Endothelial cell of umbilical vein (primary cell): Measurements from ENCODE around the gene DUSP22. TPM values are rescaled to one million over a fixed set of nuclear protein-coding genes. Genes with fewer than 3 reads are reported as not detected.

ENCODE experiments used
- BruUV-seq: library from RNA; stranded (reverse); fragments of 400-500 nt; replicated peaks from 2 replicates; lab custom pipeline; 2021; lab: Mats Ljungman, UMichigan
- CTCF ChIA-PET: fragments of 300-600, 350-600 bp; sonication (Branson Sonifier 250); formaldehyde crosslinking; loops from one replicate; lab custom pipeline; 2021; ENCODE audit warnings: antibody characterized with exemption, inconsistent platforms; lab: Charles Lee
- POLR2A ChIA-PET: fragments of 300-600, 350-600 bp; sonication (Branson Sonifier 250); formaldehyde crosslinking; loops from one replicate; lab custom pipeline; 2021; ENCODE audit warnings: antibody characterized with exemption, inconsistent platforms; lab: Charles Lee
- DNase-seq: peaks from one replicate; pipeline ENCODE4 v3.0.0-alpha.2; 2011; ENCODE audit warnings: low read depth, low spot score
- FAIRE-seq: peaks from 2 replicates; lab custom pipeline; 2011; peaks lifted over from hg19 to GRCh38; lab: Jason Lieb, UNC
- H2AFZ ChIP-seq: 2 replicates; pipeline ENCODE4 v1.6.0; 2012; ENCODE audit warnings: low read depth, low read length, control low read depth, inconsistent platforms
- H3K27ac ChIP-seq: 2 replicates; pipeline ENCODE4 v1.5.1; 2011; ENCODE audit warnings: low read depth, mild to moderate bottlenecking, control low read depth, low read length, moderate library complexity; ENCODE audit not compliant: insufficient read depth
- H3K27me3 ChIP-seq, 2 experiments: 2 replicates each; pipeline versions ENCODE4 v1.6.0 to v1.6.1; 2011; ENCODE audit warnings: low read length in 2 of 2, mixed read lengths in 1 of 2; ENCODE audit not compliant: control insufficient read depth in 2 of 2, insufficient read depth in 2 of 2
- H3K36me3 ChIP-seq, 2 experiments: 2 replicates in 1 of 2; 3 replicates in 1 of 2; pipeline ENCODE4 v1.5.1; 2011; ENCODE audit warnings: low read length in 2 of 2, mild to moderate bottlenecking in 1 of 2, moderate library complexity in 1 of 2; ENCODE audit not compliant: control insufficient read depth in 2 of 2, insufficient read depth in 2 of 2; ENCODE audit errors: extremely low read depth in 1 of 2
- H3K4me1 ChIP-seq: 3 replicates; pipeline ENCODE4 v1.5.1; 2011; ENCODE audit warnings: mild to moderate bottlenecking, low read length; ENCODE audit not compliant: control insufficient read depth, insufficient read depth; ENCODE audit errors: extremely low read depth
- H3K4me2 ChIP-seq: 2 replicates; pipeline ENCODE4 v1.6.1; 2011; ENCODE audit warnings: low read length, control low read depth, mixed read lengths; ENCODE audit not compliant: insufficient read depth
- H3K4me3 ChIP-seq, 3 experiments: fragments of 200-600 bp in 1 of 3; sonication (generic), shearing (Covaris generic) in 1 of 3; replicated peaks in 1 of 3; 2 replicates each; pipeline ENCODE4 v1.5.1; 2011 to 2016; ENCODE audit warnings: control low read depth in 3 of 3, low read length in 3 of 3, mild to moderate bottlenecking in 2 of 3, inconsistent platforms in 1 of 3, low read depth in 1 of 3, moderate library complexity in 1 of 3; ENCODE audit not compliant: insufficient read depth in 1 of 3
- H3K79me2 ChIP-seq: 2 replicates; pipeline ENCODE4 v1.6.0; 2012; ENCODE audit warnings: low read length, inconsistent platforms; ENCODE audit not compliant: control insufficient read depth, insufficient read depth
- H3K9ac ChIP-seq: replicated peaks from 2 replicates; pipeline ENCODE3; 2011; ENCODE audit warnings: low read length, control low read depth; ENCODE audit not compliant: insufficient read depth; ENCODE audit errors: extremely low read depth
- H3K9me1 ChIP-seq: replicated peaks from 3 replicates; pipeline ENCODE4 v1.6.0; 2011; ENCODE audit warnings: mild to moderate bottlenecking, low read length; ENCODE audit not compliant: control insufficient read depth, insufficient read depth; ENCODE audit errors: extremely low read depth
- H3K9me3 ChIP-seq: replicated peaks from 2 replicates; pipeline ENCODE4 v1.5.1; 2012; ENCODE audit warnings: low read length, inconsistent platforms; ENCODE audit not compliant: control insufficient read depth, insufficient read depth
- H4K20me1 ChIP-seq: replicated peaks from 2 replicates; pipeline ENCODE3; 2011; ENCODE audit warnings: mild to moderate bottlenecking, low read length; ENCODE audit not compliant: control insufficient read depth, insufficient read depth; ENCODE audit errors: extremely low read depth
- CTCF ChIP-seq, 2 donors: IDR thresholded peaks; 1 replicate in 1 of 2; 2 replicates in 1 of 2; pipeline ENCODE4 v1.5.1; 2011; ENCODE audit warnings: low read length in 2 of 2, mild to moderate bottlenecking in 2 of 2, moderate library complexity in 2 of 2, control low read depth in 1 of 2, inconsistent platforms in 1 of 2, low read depth in 1 of 2; ENCODE audit not compliant: insufficient read depth in 1 of 2; ENCODE audit errors: extremely low read depth in 1 of 2
- EZH2 ChIP-seq: IDR thresholded peaks from 2 replicates; pipeline ENCODE4 v1.6.1; 2012; ENCODE audit warnings: borderline replicate concordance, low read depth, mild to moderate bottlenecking, moderate library complexity, low read length, inconsistent platforms; ENCODE audit not compliant: severe bottlenecking
- FOS ChIP-seq: IDR thresholded peaks from 2 replicates; pipeline ENCODE4 v1.6.1; 2011; ENCODE audit warnings: mild to moderate bottlenecking, low read length, moderate library complexity, borderline replicate concordance; ENCODE audit not compliant: insufficient read depth
- GATA2 ChIP-seq: IDR thresholded peaks from 2 replicates; pipeline ENCODE4 v1.7.0; 2011; ENCODE audit warnings: low read depth, mild to moderate bottlenecking, moderate library complexity, mixed read lengths, low read length; ENCODE audit not compliant: insufficient read length, insufficient read depth
- JUN ChIP-seq: IDR thresholded peaks from 2 replicates; pipeline ENCODE4 v1.6.1; 2011; ENCODE audit warnings: borderline replicate concordance, low read depth; ENCODE audit not compliant: insufficient read length, insufficient read depth
- MAX ChIP-seq: IDR thresholded peaks from 2 replicates; pipeline ENCODE4 v1.6.1; 2011; ENCODE audit not compliant: insufficient read depth, insufficient read length
- MYC ChIP-seq: IDR thresholded peaks from one replicate; pipeline ENCODE4 v1.6.1; 2011; ENCODE audit warnings: mild to moderate bottlenecking, low read depth, low read length
- POLR2A ChIP-seq: IDR thresholded peaks from 2 replicates; pipeline ENCODE4 v1.6.1; 2012; ENCODE audit warnings: low read depth, mild to moderate bottlenecking, control low read depth, low read length
- POLR2AphosphoS5 ChIP-seq: IDR thresholded peaks from 2 replicates; pipeline ENCODE4 v1.6.1; 2012; ENCODE audit warnings: low read depth, mild to moderate bottlenecking, control low read depth, low read length, moderate library complexity; ENCODE audit not compliant: insufficient read depth
- dilution Hi-C: fragments of 300-500 bp; cut with MboI; formaldehyde crosslinking; loops from one replicate; pipeline ENCODE4 v1.15.0; 2019; ENCODE audit warnings: low sequenced_read_pairs; ENCODE audit not compliant: extremely low pct_ligation_motif_present
- intact Hi-C: fragments of 100-400 bp; cut with micrococcal nuclease; formaldehyde crosslinking; loops from one replicate; pipeline ENCODE4 v1.10.0; 2022
- polyA plus RNA-seq, 4 experiments: library from polyadenylated mRNA; depleted of rRNA in 3 of 4; stranded (reverse) in 3 of 4; unstranded in 1 of 4; fragments of >200 nt; gene quantifications; 2 replicates each; pipeline versions ENCODE4 v1.2.1 to v1.2.3, GENCODE V29; 2011 to 2012; ENCODE audit warnings: missing spikeins in 1 of 4
- total RNA-seq: library from RNA; stranded (reverse); gene quantifications from 2 replicates; pipeline ENCODE4 v1.2.3, GENCODE V29; 2021

DUSP22 gene
- total and polyA plus RNA-seq, 2 donors (not counting 3 experiments of a cell fraction or from before 2014, with no cell fraction given) = 23.2 to 33.9 TPM

DNA sequence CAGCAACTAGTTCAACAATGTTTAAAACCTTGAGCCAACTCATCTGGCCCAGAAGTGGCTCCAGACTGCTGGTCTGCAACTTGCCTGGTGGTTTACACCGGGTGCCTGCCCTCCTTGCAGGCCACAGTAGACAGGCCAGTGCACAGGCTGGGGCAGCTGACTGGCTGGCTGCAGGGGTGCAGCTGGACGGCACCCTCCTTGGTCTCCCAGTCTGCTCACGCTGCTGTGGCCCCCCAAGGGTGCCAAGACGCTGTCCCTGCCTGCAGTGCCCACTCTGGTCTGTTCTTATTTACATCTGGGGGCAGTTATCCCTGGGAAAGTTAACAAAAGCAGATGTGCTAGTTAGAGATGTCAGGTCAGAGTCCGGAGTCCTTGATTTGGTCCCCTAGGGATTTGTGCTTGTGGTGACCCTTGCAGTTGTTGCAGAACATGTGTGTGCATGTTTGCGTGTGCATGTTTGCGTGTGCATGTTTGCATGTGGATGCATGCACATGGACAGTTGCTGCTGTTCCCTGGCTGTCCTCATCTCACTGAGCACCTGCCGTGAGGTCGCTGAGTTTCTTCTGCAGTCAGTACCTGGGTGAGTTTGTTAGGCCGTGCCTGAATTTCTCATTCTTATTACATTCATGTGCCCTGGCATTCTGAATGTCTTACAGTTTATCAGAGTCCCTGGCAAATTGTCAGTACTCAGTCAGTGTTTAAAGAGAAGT, 51.1 kb downstream of the DUSP22 start:
- dilution Hi-C loops = no loop called here
- H3K4me2 ChIP-seq = no peak overlapping the region
- no peak for TF ChIP-seq POLR2A
- no peak for TF ChIP-seq CTCF (IDR thresholded peaks at IDR 0.05; ENCODE audit: extremely low read depth in 1 of 2, insufficient read depth in 1 of 2, low read depth in 1 of 2, low read length in 2 of 2)
- TF ChIP-seq POLR2AphosphoS5 = no peak
- no peak for TF ChIP-seq MYC
- no peak for TF ChIP-seq GATA2
- no peak for TF ChIP-seq EZH2
- TF ChIP-seq FOS = no peak
- TF ChIP-seq MAX = no peak
- no peak for TF ChIP-seq JUN
- no peaks in the 10 kb centered on the region for H3K9me1 ChIP-seq
- H3K27me3 ChIP-seq = no peaks in the 10 kb centered on the region
- H3K27ac ChIP-seq = no peak overlapping the region
- no peak overlapping the region for H3K9ac ChIP-seq
- no peak for FAIRE-seq
- no peaks in the 10 kb centered on the region for H3K9me3 ChIP-seq
- H3K79me2 ChIP-seq = no peaks in the 10 kb centered on the region
- BruUV-seq = no TSS peak
- intact Hi-C loops = no loop called here
- ChIA-PET POLR2A (no interaction called here), CTCF (interaction anchor here (0.8 kb wide), 1 partner anchor 11 kb away, joined by 3 read pairs; no protein-coding TSS in a partner anchor)
- H4K20me1 ChIP-seq = no peaks in the 10 kb centered on the region
- H3K36me3 ChIP-seq = peaks cover 0 to 6% of the 10 kb centered on the region in 2 experiments
- no peak for DNase-seq
- no peak overlapping the region for H3K4me3 ChIP-seq
- H2AFZ ChIP-seq = no peak overlapping the region
- no peaks in the 10 kb centered on the region for H3K4me1 ChIP-seq
